GM21515 (cell line): ENCODE data around the gene WDFY3.

Experiments
- ATAC-seq: cut with Tn5 transposase; IDR thresholded peaks from one replicate; pipeline ENCODE4 v1.9.1; 2021; ENCODE audit not compliant: unreplicated experiment

The WDFY3 gene

GRCh38 chr4:84908876-84909275, 57.6 kb downstream of the WDFY3 start:
- ATAC-seq: no peak

GRCh38 chr4:84907145-84907544, 59.3 kb downstream of the WDFY3 start:
- ATAC-seq: no peak

- no peak for ATAC-seq
Measured at GRCh38 chr4:84905646-84906045, 60.8 kb downstream of the WDFY3 start.

GRCh38 chr4:84901740-84902281, 64.7 kb downstream of the WDFY3 start:
- no peak for ATAC-seq

- ATAC-seq: no peak
Measured at GRCh38 chr4:84901173-84901572, 65.3 kb downstream of the WDFY3 start.

- ATAC-seq: no peak
Measured at GRCh38 chr4:84899616-84900015, 66.9 kb downstream of the WDFY3 start.

- no peak for ATAC-seq
Measured at GRCh38 chr4:84897516-84897915, 69.0 kb downstream of the WDFY3 start.

GRCh38 chr4:84895283-84895682, 71.2 kb downstream of the WDFY3 start:
- no peak for ATAC-seq

GRCh38 chr4:84894621-84895020, 71.9 kb downstream of the WDFY3 start:
- ATAC-seq: no peak

GRCh38 chr4:84892950-84893349, 73.5 kb downstream of the WDFY3 start:
- no peak for ATAC-seq

- ATAC-seq: no peak
Measured at GRCh38 chr4:84887824-84888223, 78.7 kb downstream of the WDFY3 start.

GRCh38 chr4:84879651-84880200, 86.8 kb downstream of the WDFY3 start:
- no peak for ATAC-seq

GRCh38 chr4:84878546-84878945, 87.9 kb downstream of the WDFY3 start:
- ATAC-seq: no peak

- ATAC-seq: no peak
Measured at GRCh38 chr4:84878090-84878489, 88.4 kb downstream of the WDFY3 start.

- no peak for ATAC-seq
Measured at GRCh38 chr4:84877051-84877833, 89.2 kb downstream of the WDFY3 start.

- no peak for ATAC-seq
Measured at GRCh38 chr4:84875636-84876371, 90.7 kb downstream of the WDFY3 start.

GRCh38 chr4:84874619-84875018, 91.9 kb downstream of the WDFY3 start:
- ATAC-seq: no peak

- no peak for ATAC-seq
Measured at GRCh38 chr4:84870398-84871163, 95.9 kb downstream of the WDFY3 start.

- ATAC-seq: no peak
Measured at GRCh38 chr4:84866295-84866694, 100.2 kb downstream of the WDFY3 start.

- no peak for ATAC-seq
Measured at GRCh38 chr4:84865600-84865999, 100.9 kb downstream of the WDFY3 start.

GRCh38 chr4:84862064-84862463, 104.4 kb downstream of the WDFY3 start:
- ATAC-seq: no peak
